Parathyroid adenoma (tissue), 2 donors: ENCODE measurements around the gene WFIKKN1.

Experiments
- H2AFZ ChIP-seq: fragments of 300-600 bp; sonication (generic); one replicate; pipeline ENCODE4 v1.7.0; 2017; ENCODE audit warnings: antibody characterized with exemption, mild to moderate bottlenecking
- H3K27ac ChIP-seq: fragments of 300-600 bp; sonication (generic); one replicate; pipeline ENCODE4 v1.7.0; 2017
- H3K27me3 ChIP-seq: fragments of 300-600 bp; sonication (generic); one replicate; pipeline ENCODE4 v1.7.0; 2017; ENCODE audit warnings: low read length; ENCODE audit not compliant: control insufficient read depth, insufficient read depth
- H3K36me3 ChIP-seq: fragments of 300-600 bp; sonication (generic); one replicate; pipeline ENCODE4 v1.7.0; 2017; ENCODE audit warnings: low read length; ENCODE audit not compliant: control insufficient read depth, insufficient read depth
- H3K4me1 ChIP-seq: fragments of 300-600 bp; sonication (generic); one replicate; pipeline ENCODE4 v1.7.0; 2017; ENCODE audit warnings: control low read depth
- H3K4me2 ChIP-seq: fragments of 300-600 bp; sonication (generic); one replicate; pipeline ENCODE4 v1.7.0; 2017; ENCODE audit warnings: low read length
- H3K4me3 ChIP-seq: fragments of 300-600 bp; sonication (generic); one replicate; pipeline ENCODE4 v1.7.0; 2017; ENCODE audit warnings: low read depth, low read length
- H3K79me2 ChIP-seq: fragments of 300-600 bp; sonication (generic); one replicate; pipeline ENCODE4 v1.7.0; 2017; ENCODE audit warnings: control low read depth
- H3K9ac ChIP-seq: fragments of 300-600 bp; sonication (generic); one replicate; pipeline ENCODE4 v1.7.0; 2017; ENCODE audit warnings: mild to moderate bottlenecking
- H3K9me3 ChIP-seq: fragments of 300-600 bp; sonication (generic); one replicate; pipeline ENCODE4 v1.7.0; 2017; ENCODE audit warnings: low read length; ENCODE audit not compliant: control insufficient read depth
- CTCF ChIP-seq: fragments of 300-600 bp; sonication (generic); IDR thresholded peaks from one replicate; pipeline ENCODE4 v1.7.0; 2017; ENCODE audit warnings: antibody characterized with exemption, mild to moderate bottlenecking
- donor health status: primary hyperparathyroidism.

Gene WFIKKN1

GRCh38 chr16:632486-633335 is 1.9 kb downstream of the WFIKKN1 start:
- no peak overlapping the region for H2AFZ ChIP-seq
- no peak overlapping the region for H3K4me2 ChIP-seq
- no peak overlapping the region for H3K4me3 ChIP-seq
- H3K4me1 ChIP-seq: no peaks in the 10 kb centered on the region
- H3K27ac ChIP-seq: no peak overlapping the region
- no peaks in the 10 kb centered on the region for H3K9me3 ChIP-seq
- peaks cover 3% of the 10 kb centered on the region for H3K27me3 ChIP-seq
- no peak overlapping the region for H3K9ac ChIP-seq
- no peak for TF ChIP-seq CTCF
- no peaks in the 10 kb centered on the region for H3K36me3 ChIP-seq
- no peaks in the 10 kb centered on the region for H3K79me2 ChIP-seq

GRCh38 chr16:633336-634050 is 2.7 kb downstream of the WFIKKN1 start:
- Histone ChIP-seq H3K4me1 (peaks cover 2% of the 10 kb centered on the region), H3K4me2 (no peak overlapping the region), H3K9me3 (no peaks in the 10 kb centered on the region), H3K79me2 (no peaks in the 10 kb centered on the region), H2AFZ (no peak overlapping the region), H3K4me3 (no peak overlapping the region), H3K36me3 (no peaks in the 10 kb centered on the region), H3K27ac (no peak overlapping the region), H3K9ac (no peak overlapping the region), H3K27me3 (peaks cover 3% of the 10 kb centered on the region)
- TF ChIP-seq CTCF: no peak

- no peak for TF ChIP-seq CTCF
- H3K4me3 ChIP-seq: no peak overlapping the region
- no peaks in the 10 kb centered on the region for H3K9me3 ChIP-seq
- peaks cover 2% of the 10 kb centered on the region for H3K4me1 ChIP-seq
- peaks cover 3% of the 10 kb centered on the region for H3K27me3 ChIP-seq
- no peak overlapping the region for H3K4me2 ChIP-seq
- no peak overlapping the region for H2AFZ ChIP-seq
- no peaks in the 10 kb centered on the region for H3K36me3 ChIP-seq
- no peaks in the 10 kb centered on the region for H3K79me2 ChIP-seq
- H3K9ac ChIP-seq: no peak overlapping the region
- H3K27ac ChIP-seq: no peak overlapping the region
Observed at GRCh38 chr16:634051-634670, 3.4 kb downstream of the WFIKKN1 start.

GRCh38 chr16:634996-635395 is 4.2 kb downstream of the WFIKKN1 start:
- Histone ChIP-seq H3K36me3 (no peaks in the 10 kb centered on the region), H3K9me3 (no peaks in the 10 kb centered on the region), H3K9ac (no peak overlapping the region), H3K79me2 (no peaks in the 10 kb centered on the region), H3K4me2 (peak overlapping the region; percentile 100), H3K27me3 (peaks cover 3% of the 10 kb centered on the region), H3K27ac (no peak overlapping the region), H2AFZ (no peak overlapping the region), H3K4me3 (peak overlapping the region; percentile 100), H3K4me1 (peaks cover 2% of the 10 kb centered on the region)
- no peak for TF ChIP-seq CTCF
